CD4-positive, alpha-beta T cell (primary cell): ENCODE measurements around the gene TNRC18. TPM values are rescaled to one million over a fixed set of nuclear protein-coding genes. Genes with fewer than 3 reads are reported as not detected.
A peak's percentile ranks its signal among the peaks of the same experiment; 100 is the strongest.

Experiments used
- ATAC-seq: fragments of 200-7000 bp; cut with Tn5 transposase; one replicate; pipeline ENCODE4 v1.10.0; 2022; ENCODE audit warnings: mild to moderate bottlenecking; ENCODE audit not compliant: poor library complexity
- CTCF ChIA-PET: fragments of 350-600 bp; sonication (Branson Sonifier 250); formaldehyde crosslinking; loops from one replicate; lab custom pipeline; 2021; ENCODE audit warnings: antibody characterized with exemption, inconsistent platforms; lab: Charles Lee
- POLR2A ChIA-PET: fragments of 350-600 bp; sonication (Branson Sonifier 250); formaldehyde crosslinking; loops from one replicate; lab custom pipeline; 2021; ENCODE audit warnings: antibody characterized with exemption, inconsistent platforms; lab: Charles Lee
- DNase-seq, 14 experiments: peaks; one replicate each; pipeline ENCODE4 v3.0.0-alpha.2; 2013 to 2020; ENCODE audit warnings: mixed read lengths in 2 of 14
- H3K27ac ChIP-seq, 2 donors: one replicate each; pipeline versions ENCODE4 v1.5.1 to v1.7.0; 2013; ENCODE audit warnings: low read length in 2 of 2, low read depth in 1 of 2, mild to moderate bottlenecking in 1 of 2
- H3K27me3 ChIP-seq, 2 experiments: 1 replicate in 1 of 2; 2 replicates in 1 of 2; pipeline versions ENCODE4 v1.6.1 to v1.7.0; 2013; ENCODE audit warnings: low read length in 2 of 2, control low read depth in 1 of 2, mild to moderate bottlenecking in 1 of 2, moderate library complexity in 1 of 2; ENCODE audit not compliant: insufficient read depth in 2 of 2, control insufficient read depth in 1 of 2
- H3K36me3 ChIP-seq: one replicate; pipeline ENCODE4 v1.6.1; 2013; ENCODE audit warnings: low read length, control low read depth; ENCODE audit not compliant: insufficient read depth
- H3K4me1 ChIP-seq: one replicate; pipeline ENCODE4 v1.6.1; 2013; ENCODE audit warnings: low read length, control low read depth; ENCODE audit not compliant: insufficient read depth
- H3K4me3 ChIP-seq: one replicate; pipeline ENCODE4 v1.5.1; 2013; ENCODE audit warnings: mild to moderate bottlenecking, low read length, moderate library complexity
- H3K9me3 ChIP-seq, 2 experiments: 1 replicate in 1 of 2; 2 replicates in 1 of 2; pipeline versions ENCODE4 v1.6.1 to v1.7.0; 2013; ENCODE audit warnings: low read length in 2 of 2, mild to moderate bottlenecking in 2 of 2, control low read depth in 1 of 2, moderate library complexity in 1 of 2; ENCODE audit not compliant: control insufficient read depth in 1 of 2, insufficient read depth in 1 of 2
- H3K27ac Mint-ChIP-seq: one replicate; pipeline ENCODE4 v1.8.0; 2020; ENCODE audit warnings: mixed read lengths
- H3K27me3 Mint-ChIP-seq: one replicate; pipeline ENCODE4 v1.8.0; 2021; ENCODE audit warnings: mixed read lengths
- H3K36me3 Mint-ChIP-seq: one replicate; pipeline ENCODE4 v1.8.0; 2021; ENCODE audit warnings: low read depth, mixed read lengths
- H3K4me1 Mint-ChIP-seq: one replicate; pipeline ENCODE4 v1.8.0; 2021; ENCODE audit warnings: low read depth, mixed read lengths
- H3K4me3 Mint-ChIP-seq: one replicate; pipeline ENCODE4 v1.8.0; 2020; ENCODE audit warnings: mild to moderate bottlenecking, mixed read lengths
- H3K9me3 Mint-ChIP-seq: one replicate; pipeline ENCODE4 v1.8.0; 2020; ENCODE audit warnings: mixed read lengths
- CTCF ChIP-seq: fragments of 200-600 bp; IDR thresholded peaks from one replicate; pipeline ENCODE4 v1.8.0; 2022; ENCODE audit warnings: antibody characterized with exemption, mild to moderate bottlenecking
- intact Hi-C, 2 experiments: fragments of 100-400 bp; cut with DNase I in 1 of 2; cut with micrococcal nuclease in 1 of 2; formaldehyde crosslinking; loops; one replicate each; pipeline versions ENCODE4 v1.15.1 to v1.9.0; 2023 to 2025; cut with DNase I, micrococcal nuclease
- total RNA-seq, 174 experiments: library from RNA in 2 of 174; stranded (reverse) in 2 of 174; gene quantifications; one replicate each; pipeline ENCODE4 v1.2.3 and lab custom pipeline; 2021 to 2026

TNRC18 gene
- total RNA-seq, 2 experiments from 2014 or later = 69.9 TPM

- ATAC-seq (no peak), DNase-seq (peak in 1 of 14 experiments; percentile 16)
- Histone ChIP-seq H3K4me3 (no peak overlapping the region), H3K27me3 (no peaks in the 10 kb centered on the region), H3K36me3 (peaks cover 12% of the 10 kb centered on the region), H3K27ac (no peak overlapping the region), H3K4me1 (no peaks in the 10 kb centered on the region), H3K9me3 (peaks cover 0 to 8% of the 10 kb centered on the region in 2 experiments)
- Mint-ChIP-seq H3K36me3 (peaks cover 6% of the 10 kb centered on the region), H3K4me1 (no peaks in the 10 kb centered on the region), H3K27ac (no peak overlapping the region), H3K4me3 (no peak overlapping the region), H3K9me3 (no peaks in the 10 kb centered on the region), H3K27me3 (no peaks in the 10 kb centered on the region)
- CTCF ChIA-PET = no interaction called here
- POLR2A ChIA-PET = interaction anchor here (0.7 kb wide), 1 partner anchor 1980 kb away, joined by 3 read pairs; no protein-coding TSS in a partner anchor
- no peak for TF ChIP-seq CTCF
- intact Hi-C loops = no loop called here
Measured at GRCh38 chr7:5303591-5304505, 119.8 kb downstream of the TNRC18 start.

DNA sequence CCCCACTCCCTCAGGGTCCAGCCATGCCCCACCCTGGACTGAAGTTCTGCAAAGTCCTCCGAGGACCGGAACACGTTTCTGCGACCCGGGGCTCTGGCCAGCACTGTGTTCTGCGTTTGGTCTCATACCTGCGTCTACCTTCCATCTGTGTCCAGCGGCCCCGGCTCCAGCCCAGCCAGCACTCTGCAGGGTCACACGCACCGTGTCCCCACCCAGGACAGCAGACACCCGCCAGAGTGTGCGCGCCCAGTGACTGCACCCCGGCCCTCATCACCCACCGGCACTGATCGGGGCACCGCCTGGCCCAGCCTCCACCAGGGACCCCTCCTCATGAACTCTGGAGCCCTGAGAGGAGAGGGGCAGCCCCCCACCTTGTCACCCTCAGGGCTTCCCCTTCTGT lies 120.6 kb downstream of the TNRC18 start:
- POLR2A ChIA-PET = no interaction called here
- Histone ChIP-seq H3K4me1 (peaks cover 2% of the 10 kb centered on the region), H3K27ac (no peak overlapping the region), H3K4me3 (no peak overlapping the region), H3K9me3 (peaks cover 0 to 8% of the 10 kb centered on the region in 2 experiments), H3K27me3 (no peaks in the 10 kb centered on the region), H3K36me3 (peaks cover 8% of the 10 kb centered on the region)
- CTCF ChIA-PET = no interaction called here
- no peak for TF ChIP-seq CTCF
- H3K4me3 Mint-ChIP-seq = no peak overlapping the region
- H3K36me3 Mint-ChIP-seq = peaks cover under 1% of the 10 kb centered on the region
- no peaks in the 10 kb centered on the region for H3K4me1 Mint-ChIP-seq
- no peaks in the 10 kb centered on the region for H3K9me3 Mint-ChIP-seq
- no peaks in the 10 kb centered on the region for H3K27me3 Mint-ChIP-seq
- ATAC-seq (no peak), DNase-seq (peak in 1 of 14 experiments; percentile 10)
- intact Hi-C loops = no loop called here
- no peak overlapping the region for H3K27ac Mint-ChIP-seq

GRCh38 chr7:5302577-5302976 lies 121.1 kb downstream of the TNRC18 start:
- Mint-ChIP-seq H3K9me3 (no peaks in the 10 kb centered on the region), H3K36me3 (no peaks in the 10 kb centered on the region), H3K4me3 (no peak overlapping the region), H3K27me3 (no peaks in the 10 kb centered on the region), H3K4me1 (no peaks in the 10 kb centered on the region), H3K27ac (no peak overlapping the region)
- no peak for ATAC-seq
- H3K9me3 ChIP-seq = peaks cover 0 to 8% of the 10 kb centered on the region in 2 experiments
- peaks cover 3% of the 10 kb centered on the region for H3K36me3 ChIP-seq
- no peak overlapping the region for H3K4me3 ChIP-seq
- CTCF ChIA-PET = no interaction called here
- peak in 1 of 14 experiments; percentile 16 for DNase-seq
- no peak overlapping the region for H3K27ac ChIP-seq
- H3K4me1 ChIP-seq = peaks cover 7% of the 10 kb centered on the region
- no peak for TF ChIP-seq CTCF
- intact Hi-C loops = no loop called here
- POLR2A ChIA-PET = no interaction called here
- H3K27me3 ChIP-seq = no peaks in the 10 kb centered on the region
